HG03066 (cell line): ENCODE data around the gene OR6Y1.

Experiments
- ATAC-seq: cut with Tn5 transposase; IDR thresholded peaks from one replicate; pipeline ENCODE4 v1.9.1; 2021; ENCODE audit warnings: low read depth; ENCODE audit not compliant: unreplicated experiment

The OR6Y1 gene, protein sequence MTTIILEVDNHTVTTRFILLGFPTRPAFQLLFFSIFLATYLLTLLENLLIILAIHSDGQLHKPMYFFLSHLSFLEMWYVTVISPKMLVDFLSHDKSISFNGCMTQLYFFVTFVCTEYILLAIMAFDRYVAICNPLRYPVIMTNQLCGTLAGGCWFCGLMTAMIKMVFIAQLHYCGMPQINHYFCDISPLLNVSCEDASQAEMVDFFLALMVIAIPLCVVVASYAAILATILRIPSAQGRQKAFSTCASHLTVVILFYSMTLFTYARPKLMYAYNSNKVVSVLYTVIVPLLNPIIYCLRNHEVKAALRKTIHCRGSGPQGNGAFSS

DNA sequence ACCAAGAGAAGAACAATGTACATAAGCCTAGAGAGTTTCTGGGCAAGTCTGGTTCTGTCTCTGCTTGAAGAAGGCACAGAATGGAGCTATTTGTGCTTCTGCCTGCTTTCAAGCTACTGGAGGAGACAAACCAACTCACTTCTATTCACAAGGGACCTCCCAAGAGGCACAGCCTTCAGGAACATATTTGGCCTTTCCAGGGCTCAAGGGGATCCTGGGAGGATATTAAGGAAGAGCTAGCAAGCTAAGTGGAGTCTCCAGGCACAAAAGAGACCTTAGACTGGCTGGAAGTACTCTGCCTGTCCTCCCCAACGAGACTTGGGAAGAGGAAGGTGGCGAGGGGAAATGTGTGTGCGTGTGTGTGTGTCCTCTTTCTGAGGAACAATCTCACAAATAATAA, at the start of gene OR6Y1:
OR6Y1 (minus strand) TSS at position 54 of the 400 bp plus-strand sequence. CDS start 6,300 bp downstream, outside the sequence.
- no peak for ATAC-seq

DNA sequence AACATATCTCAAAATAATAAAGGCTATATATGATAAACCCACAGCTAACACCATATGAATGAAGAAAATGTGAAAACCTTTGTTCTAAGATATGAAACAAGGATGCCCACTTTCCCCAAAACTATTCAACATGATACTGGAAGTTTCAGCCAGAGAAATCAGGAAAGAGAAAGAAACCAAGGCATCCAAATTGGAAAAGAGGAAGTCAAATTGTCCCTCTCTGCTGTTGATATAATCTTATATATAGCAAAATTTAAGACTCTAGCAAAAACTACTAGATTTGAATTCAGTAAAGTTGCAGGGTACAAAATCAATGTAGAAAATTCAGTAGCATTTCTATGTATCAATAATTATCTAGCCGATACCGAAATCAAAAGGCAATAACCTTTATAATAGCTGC, 46.5 kb upstream of the OR6Y1 start:
- ATAC-seq = no peak

DNA sequence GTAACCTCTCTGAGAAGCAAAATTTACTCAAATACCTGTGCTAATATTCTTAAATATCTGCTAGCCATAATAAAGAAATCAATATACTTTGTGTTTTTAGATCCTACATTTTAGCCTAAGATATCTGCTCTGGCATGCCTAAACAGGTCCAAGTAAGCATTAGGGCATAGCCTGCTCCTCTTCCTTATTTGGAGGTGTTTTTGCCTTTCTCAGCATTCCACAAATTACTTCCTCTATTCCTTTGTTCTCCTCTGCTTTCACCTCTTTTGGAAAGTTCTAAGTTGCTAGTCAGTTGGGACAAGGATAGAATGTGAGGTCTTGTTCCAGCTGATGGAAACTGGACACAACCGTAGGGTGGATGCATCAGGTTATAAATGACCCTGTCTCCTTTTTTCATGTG, 32.7 kb upstream of the OR6Y1 start:
- ATAC-seq = no peak

DNA sequence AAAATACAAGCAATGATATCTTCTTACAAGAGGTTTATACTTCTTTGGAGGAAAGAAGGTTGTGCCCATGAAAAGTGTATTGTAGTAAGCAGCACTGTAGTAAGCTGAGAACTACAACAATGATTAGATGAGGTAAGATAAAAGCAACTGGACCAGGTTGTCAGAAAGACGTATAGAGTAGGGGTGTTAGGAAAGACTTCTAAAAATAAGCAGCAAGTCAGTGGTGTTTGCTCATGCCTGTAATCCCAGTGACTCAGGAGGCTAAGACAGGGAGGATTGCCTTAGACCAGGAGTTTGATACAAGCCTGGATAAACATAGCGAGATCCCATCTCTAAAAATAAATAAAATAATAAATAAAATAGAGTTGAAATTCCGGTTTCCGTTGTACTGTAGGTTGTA, 29.8 kb upstream of the OR6Y1 start:
- no peak for ATAC-seq

DNA sequence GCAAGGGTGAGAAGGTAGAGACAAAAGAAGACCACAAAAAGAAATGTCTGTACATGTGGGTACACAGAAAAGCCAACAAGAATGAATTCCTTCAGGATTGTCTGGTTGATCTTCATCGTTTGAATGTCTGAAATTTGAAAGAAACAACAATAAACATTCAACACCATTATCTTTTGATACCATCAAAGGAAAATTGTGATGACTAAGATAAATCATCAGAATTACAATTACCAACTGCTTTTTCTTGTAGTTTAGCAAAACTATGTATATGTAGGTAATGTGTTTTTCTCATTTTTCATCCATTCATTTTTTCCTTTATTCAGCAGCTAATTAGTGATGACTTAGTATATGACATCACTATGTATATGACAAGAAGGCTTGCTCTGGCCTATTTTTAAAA, 25.5 kb upstream of the OR6Y1 start, which contains the start of gene OR10X1:
OR10X1 (minus strand) TSS at position 167 of the 400 bp plus-strand sequence; CDS start at position 167, 0 bp downstream.
- no peak for ATAC-seq

DNA sequence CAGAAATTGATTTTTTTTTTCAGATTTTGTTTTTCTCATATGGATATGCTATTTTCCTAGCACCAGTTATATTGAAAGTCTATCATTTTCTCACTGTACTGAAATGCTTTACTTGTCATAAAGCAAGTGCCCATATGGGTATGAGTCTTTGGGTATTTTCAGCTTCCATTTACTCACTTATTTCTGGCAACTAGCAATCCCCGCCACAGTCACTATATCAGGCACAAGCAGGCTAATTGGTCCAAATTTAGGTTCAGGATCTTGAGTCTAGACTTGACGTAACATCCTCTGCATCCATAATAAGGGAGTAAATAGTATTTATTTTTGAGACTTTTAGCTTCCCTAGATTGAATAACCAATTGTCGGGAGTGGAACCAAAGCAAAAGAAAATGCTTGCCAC, 23.4 kb upstream of the OR6Y1 start:
- no peak for ATAC-seq

DNA sequence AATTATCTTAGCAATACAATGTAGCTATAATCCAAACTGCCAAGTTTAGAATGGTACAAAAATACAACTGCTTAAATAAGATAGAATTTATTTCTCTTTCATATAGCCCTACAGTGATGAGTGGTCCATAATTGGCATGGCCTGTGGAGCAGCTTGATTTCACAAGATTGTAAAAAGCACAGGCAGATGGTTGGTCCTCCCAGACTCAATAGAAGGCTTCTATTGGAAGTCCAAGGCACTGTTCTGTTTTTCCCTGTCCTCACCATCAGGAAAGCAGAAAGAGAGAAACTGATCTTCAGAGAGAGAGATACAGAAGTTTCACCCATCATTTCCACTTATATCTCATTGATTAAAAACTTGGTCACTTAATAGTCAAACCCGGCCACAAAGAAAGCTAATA, 18.0 kb upstream of the OR6Y1 start:
- ATAC-seq = no peak

DNA sequence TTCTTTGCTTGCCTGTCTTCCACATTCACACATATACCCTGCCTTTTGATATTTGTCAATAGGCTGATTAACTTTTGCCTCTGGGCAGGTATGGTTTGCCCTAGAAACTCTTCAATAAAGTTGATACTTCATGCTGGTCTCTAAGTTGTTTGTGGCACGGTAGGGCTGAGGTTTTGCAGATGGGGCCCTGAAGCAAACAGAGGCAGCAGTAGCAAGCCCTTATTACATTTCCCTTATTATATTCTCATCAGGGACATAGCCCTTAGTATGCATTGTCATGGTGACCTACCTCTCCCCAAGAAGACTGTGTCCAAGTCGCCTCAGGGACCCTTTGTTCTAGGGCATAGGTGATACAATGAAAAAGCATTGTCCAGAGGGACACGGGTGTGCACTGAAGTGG, 16.3 kb upstream of the OR6Y1 start, which contains the start of gene OR6P1:
OR6P1 (minus strand) TSS at position 101 of the 400 bp plus-strand sequence. CDS start 6,976 bp downstream, outside the sequence.
- ATAC-seq = no peak

DNA sequence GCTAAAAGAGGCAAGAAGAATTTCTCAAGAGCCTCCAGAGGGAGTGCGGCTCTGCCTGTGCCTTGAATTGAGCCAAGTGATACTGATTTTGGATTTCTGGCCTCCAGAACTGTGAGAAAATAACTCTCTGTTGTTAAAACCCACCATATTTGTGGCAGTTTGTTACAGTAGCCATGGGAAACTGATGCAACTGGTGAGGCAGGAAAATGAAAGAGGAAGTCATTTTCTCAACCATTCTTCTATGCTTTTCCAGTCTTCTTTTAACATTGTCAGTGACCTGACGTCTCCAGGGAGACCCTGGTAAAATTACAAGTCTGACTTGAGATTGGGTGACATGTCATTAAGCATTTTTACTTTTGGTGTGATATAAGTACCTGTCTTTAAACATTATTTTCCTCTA, 10.4 kb upstream of the OR6Y1 start:
- ATAC-seq = no peak

DNA sequence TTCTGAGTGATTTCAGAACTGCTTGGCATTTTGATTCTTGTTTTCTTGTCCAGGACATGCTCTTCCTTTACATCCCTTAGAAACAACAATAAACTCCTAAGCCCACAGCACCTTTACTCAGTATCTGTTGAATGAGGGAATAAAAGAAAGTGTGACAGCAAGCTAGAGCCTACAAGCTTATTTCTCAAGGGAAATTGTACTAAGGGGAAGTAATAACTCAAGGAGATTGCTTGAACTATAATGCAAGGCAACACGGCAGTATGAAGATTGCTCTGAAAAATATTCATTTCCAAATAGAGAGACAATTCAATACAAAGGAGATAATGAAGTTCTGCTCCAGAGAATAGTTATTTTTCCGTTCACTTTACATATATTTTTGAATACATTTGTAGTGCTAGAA, 9.6 kb upstream of the OR6Y1 start:
- no peak for ATAC-seq

DNA sequence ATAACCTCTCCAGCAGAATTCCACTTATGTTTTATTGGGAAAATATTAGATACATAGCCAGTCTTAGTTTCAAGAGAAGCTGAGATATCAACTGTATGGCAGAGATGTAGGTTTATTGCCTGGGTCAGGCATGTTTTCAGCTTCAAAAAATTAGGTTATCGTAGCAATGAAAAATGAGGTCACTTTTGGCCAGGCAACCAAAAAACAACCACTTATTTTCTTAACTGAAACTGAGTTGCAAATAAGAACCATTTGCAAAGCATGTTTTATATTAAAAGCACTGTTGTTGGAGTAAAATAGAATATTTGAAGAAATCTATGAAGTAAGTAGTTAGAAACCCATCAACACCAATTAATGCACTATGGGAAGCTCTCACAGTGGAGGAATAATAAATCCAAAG, 5.5 kb upstream of the OR6Y1 start:
- no peak for ATAC-seq

DNA sequence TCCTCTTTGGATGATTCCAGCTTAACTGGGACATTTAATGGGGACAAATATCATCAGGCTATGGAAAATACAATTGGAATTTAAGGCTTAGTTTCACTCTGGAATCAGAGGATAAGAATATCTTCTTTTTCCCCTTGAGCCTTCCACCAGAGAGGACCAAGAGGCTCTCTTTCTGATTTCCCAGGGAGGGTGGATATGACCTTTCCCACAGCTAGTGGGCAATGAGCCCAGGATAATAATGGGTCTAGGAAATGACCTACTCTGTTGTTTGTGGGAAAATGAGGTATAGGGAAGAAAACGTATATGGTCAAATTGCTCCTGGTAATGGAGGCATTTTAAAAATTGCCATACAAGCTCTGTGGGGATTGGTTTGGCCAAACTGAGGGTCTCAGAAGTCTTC, 1.9 kb downstream of the OR6Y1 start:
- no peak for ATAC-seq

DNA sequence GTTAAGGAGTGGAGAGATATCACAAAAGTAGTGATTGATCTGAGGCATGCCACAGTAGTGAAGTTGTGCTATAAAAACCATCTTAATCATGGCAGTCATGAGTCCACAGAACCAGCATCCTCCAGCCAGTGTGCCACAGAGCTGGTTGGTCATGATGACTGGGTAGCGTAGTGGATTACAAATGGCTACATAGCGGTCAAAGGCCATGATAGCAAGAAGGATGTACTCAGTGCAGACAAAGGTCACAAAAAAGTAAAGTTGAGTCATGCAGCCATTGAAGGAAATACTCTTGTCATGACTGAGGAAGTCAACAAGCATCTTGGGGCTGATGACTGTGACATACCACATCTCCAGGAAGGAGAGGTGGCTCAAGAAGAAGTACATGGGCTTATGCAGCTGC, 6.7 kb downstream of the OR6Y1 start:
- no peak for ATAC-seq

DNA sequence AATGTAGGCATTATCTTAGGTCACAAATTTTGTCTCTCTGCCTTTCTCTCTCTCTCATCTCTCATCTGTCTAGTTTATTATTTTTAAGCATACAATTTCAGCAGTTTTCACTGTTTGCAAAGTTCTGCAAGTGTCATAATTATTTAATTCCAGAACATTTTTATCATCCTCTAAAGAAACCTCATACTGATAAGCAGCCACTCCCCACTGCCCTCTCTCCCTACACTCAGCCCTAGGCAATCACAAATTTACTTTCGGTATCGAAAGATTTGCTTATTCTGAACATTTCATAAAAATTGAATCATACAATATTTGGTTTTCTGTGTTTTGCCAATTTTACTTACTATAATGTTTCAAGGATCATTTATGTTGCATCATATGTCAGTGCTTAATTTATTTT, 16.6 kb downstream of the OR6Y1 start:
- no peak for ATAC-seq

DNA sequence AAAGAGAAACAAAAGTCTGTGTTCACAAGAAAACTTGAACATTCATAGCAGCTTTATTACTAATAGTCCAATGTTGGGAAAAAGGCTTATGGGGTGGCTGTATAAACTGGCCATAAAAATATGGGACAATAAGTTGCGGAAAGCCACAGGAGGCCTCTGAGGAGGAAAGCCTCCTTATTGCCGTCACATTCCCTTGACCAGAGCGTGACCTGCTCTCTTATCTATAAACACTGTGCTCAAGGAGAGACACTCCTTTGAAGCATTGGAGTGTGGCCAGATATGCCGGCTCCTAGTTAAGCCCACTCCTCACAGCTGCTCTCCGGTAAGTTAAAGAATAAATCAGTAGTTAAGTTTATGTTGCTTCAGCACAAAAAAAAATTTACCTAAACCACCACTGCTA, 19.7 kb downstream of the OR6Y1 start:
- no peak for ATAC-seq

DNA sequence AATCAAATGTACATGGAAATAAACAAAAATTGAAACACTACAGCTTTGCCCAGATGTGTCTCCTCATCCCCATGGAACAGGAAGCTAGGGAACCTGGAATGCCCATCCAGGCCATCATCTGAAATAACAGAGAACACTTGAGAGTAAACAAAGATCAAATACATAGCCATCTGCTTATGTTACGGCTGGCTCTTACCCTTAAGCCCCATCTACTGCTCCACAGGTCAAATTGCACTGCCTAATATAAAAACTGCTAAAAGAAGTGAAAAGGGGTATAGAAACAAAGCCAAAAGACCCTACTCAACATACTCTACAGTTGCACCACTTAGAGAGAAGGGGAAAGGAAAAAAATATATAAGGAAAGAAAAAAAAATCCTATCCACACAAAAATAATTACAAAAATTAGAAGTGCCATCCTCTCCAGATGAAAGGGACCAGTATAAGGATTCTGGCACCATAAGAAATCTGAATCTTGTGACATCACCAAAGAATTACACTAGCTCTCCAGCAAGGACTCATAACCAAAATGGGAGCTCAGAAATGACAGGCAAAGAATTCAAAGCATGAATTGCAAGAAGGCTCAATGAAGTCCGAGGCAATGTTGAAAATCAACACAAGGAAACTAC, 26.9 kb downstream of the OR6Y1 start:
- ATAC-seq = no peak

DNA sequence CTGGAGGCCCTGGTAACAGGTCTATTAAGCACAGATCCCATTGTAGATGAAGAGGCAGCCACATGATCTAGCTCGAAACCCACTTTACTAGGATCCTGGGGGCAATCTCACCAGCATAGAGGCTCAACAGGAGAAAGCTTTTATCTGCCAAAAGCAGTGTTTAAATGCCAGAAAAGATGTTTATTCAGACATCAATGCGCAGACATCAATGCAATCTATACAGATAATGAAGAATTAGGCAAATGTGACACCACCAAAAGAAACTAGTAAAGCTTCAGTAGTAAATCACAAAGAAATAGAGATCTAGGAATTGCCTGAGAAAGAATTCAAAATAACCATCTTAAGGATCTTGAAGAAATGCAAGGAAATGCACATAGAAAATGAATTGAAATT, 32.5 kb downstream of the OR6Y1 start:
- no peak for ATAC-seq

DNA sequence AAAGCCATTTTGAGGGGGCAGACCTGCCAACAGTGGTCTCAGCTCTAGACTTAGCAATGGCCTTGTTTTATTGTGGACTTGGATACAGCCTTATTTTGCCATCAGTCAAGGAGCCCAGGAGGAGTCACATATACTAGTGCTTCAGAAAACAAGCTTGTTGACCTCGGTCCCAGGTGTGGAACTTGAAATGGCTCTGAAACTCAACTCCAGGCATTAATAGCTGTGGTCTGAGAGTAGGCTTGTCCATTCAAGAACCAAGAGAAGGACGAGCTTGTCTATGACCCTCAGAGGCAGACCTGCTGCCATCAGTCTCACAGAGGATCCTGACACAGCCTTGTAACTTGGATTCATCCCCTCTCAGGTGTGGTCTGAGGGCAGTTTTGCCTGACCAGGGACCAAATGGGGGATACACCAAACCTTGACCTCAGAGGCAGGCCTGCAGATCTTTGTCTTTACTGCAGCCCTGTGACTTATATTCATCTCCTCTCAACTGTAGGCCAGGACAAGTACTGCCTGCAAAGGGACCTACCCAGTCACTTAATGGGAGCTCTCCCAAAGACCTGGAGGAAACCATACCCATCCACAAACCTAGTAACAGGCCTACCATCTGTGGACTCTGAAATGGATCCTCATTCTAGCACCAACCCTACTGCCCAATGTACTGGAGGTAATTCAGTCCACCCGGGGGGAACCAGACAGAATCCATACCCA, 33.1 kb downstream of the OR6Y1 start:
- ATAC-seq = no peak

DNA sequence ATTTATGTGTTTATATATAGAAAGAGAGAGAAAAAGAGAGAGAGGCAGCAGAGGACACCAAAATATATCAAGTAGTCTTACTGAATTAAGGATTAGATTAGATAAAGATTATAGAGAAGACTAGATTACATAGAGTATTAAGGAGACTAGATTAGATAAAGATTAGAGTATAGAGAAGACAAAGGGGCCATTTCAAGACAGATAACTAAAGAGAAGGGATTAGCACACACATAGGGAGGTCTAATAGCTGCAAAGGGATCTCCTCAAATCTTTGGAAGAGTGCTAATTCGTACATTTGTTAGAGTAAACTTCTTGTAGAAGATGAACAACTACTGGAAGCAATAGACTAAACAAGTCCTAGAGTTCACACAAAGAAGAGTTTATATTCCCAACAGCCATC, 34.2 kb downstream of the OR6Y1 start:
- ATAC-seq = no peak

DNA sequence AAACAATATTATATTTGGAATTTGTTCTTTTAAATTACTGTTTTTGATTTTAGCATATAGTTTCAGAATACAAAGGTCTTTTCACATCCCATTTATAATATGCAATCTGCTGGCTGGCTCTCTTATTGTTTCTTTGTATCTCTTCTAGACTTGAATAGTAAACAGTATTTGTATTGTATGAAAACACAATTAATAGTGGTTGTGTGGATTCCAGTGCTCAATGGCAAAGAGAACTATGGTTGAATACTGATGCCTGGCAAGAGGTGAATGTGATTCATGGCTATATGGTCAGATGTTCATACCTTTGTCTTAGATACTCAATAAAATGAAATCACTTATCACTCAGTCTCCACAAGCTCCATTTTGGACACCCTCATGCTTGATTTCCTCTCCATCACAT, 37.2 kb downstream of the OR6Y1 start:
- no peak for ATAC-seq

DNA sequence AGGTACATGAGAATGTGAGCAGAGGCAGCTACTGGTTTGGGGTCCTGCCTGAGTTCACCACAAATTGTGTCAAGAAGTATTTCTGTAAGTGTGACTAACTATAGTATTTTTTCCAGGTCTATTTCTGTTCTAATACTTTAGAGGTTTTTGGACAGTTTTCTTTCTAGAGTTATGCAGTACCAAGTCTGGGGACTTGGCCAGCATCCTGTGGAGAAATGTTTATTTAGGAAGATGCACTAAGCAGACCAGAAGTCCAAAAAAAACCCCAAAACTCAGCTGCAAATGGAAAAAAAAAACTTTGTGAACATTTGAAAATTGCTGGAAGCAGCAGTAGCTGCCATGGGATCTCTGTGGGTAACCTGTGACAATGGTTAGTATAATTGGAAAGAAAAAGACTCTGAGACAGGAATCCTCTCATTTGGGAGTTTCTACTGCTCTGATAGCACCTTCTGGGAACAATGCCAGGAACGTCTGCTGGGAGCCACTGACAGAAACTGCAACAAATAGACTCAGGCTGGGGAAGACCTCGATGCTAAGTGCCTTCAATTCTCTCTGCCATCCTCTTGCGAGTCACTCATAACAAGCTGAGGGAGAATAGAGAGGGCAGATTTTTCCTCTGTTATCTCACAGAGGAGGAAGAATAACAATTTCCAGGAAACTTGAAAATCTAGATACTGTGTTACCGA, 44.6 kb downstream of the OR6Y1 start:
- no peak for ATAC-seq
